PC-9 (cell line): ENCODE measurements around the gene ANKRD44. TPM values are rescaled to one million over a fixed set of nuclear protein-coding genes. Genes with fewer than 3 reads are reported as not detected.

ENCODE experiments used
- BruUV-seq: library from RNA; stranded (reverse); fragments of 400-500 nt; replicated peaks from 2 replicates; lab custom pipeline; 2021; lab: Mats Ljungman, UMichigan
- CTCF ChIA-PET: fragments of 300-600 bp; sonication (Branson Sonifier 250); formaldehyde crosslinking; loops from one replicate; lab custom pipeline; 2022; ENCODE audit warnings: antibody characterized with exemption; lab: Charles Lee
- POLR2A ChIA-PET: fragments of 300-600 bp; sonication (Branson Sonifier 250); formaldehyde crosslinking; loops from one replicate; lab custom pipeline; 2022; ENCODE audit warnings: antibody characterized with exemption; ENCODE audit not compliant: unreplicated experiment; lab: Charles Lee
- DNase-seq, 2 experiments: peaks; one replicate each; pipeline versions ENCODE4 v3.0.0 to v3.0.0-alpha.2; 2015 to 2022; ENCODE audit warnings: mixed read lengths in 1 of 2
- H2AFZ ChIP-seq: fragments of 200-600 bp; sonication (generic); 2 replicates; pipeline ENCODE4 v1.8.1; 2017; ENCODE audit warnings: antibody characterized with exemption
- H3F3A ChIP-seq: fragments of 200-600 bp; sonication (generic); 2 replicates; pipeline ENCODE4 v1.8.1; 2017; ENCODE audit warnings: antibody characterized with exemption, mild to moderate bottlenecking, low read depth; ENCODE audit not compliant: insufficient read depth
- H3K27ac ChIP-seq: fragments of 200-600 bp; sonication (generic); 2 replicates; pipeline ENCODE4 v1.6.1; 2016; ENCODE audit warnings: mixed run types
- H3K27me3 ChIP-seq: fragments of 200-600 bp; sonication (generic); 2 replicates; pipeline ENCODE4 v1.6.1; 2016; ENCODE audit warnings: low read depth, mixed run types; ENCODE audit not compliant: insufficient read depth
- H3K36me3 ChIP-seq: fragments of 200-600 bp; sonication (generic); 2 replicates; pipeline ENCODE4 v1.6.1; 2016; ENCODE audit warnings: low read depth, mixed run types
- H3K4me1 ChIP-seq: fragments of 200-600 bp; sonication (generic); replicated peaks from 2 replicates; pipeline ENCODE4 v1.6.1; 2016; ENCODE audit warnings: mixed run types; ENCODE audit not compliant: insufficient read depth
- H3K4me2 ChIP-seq: fragments of 200-600 bp; sonication (generic); 2 replicates; pipeline ENCODE4 v1.6.1; 2017; ENCODE audit warnings: mixed run types
- H3K4me3 ChIP-seq: fragments of 200-600 bp; sonication (generic); 2 replicates; pipeline ENCODE4 v1.6.1; 2016; ENCODE audit warnings: mixed run types
- H3K79me2 ChIP-seq: fragments of 200-600 bp; sonication (generic); 2 replicates; pipeline ENCODE4 v1.6.1; 2017; ENCODE audit warnings: low read depth, mixed run types
- H3K9me2 ChIP-seq: fragments of 200-600 bp; sonication (generic); 2 replicates; pipeline ENCODE4 v1.8.1; 2017; ENCODE audit warnings: mild to moderate bottlenecking; ENCODE audit not compliant: insufficient read depth
- H3K9me3 ChIP-seq: fragments of 200-600 bp; sonication (generic); 2 replicates; pipeline ENCODE4 v1.8.1; 2016; ENCODE audit warnings: low read depth; ENCODE audit not compliant: insufficient read depth
- H4K20me1 ChIP-seq: fragments of 200-600 bp; sonication (generic); 2 replicates; pipeline ENCODE4 v1.8.1; 2017; ENCODE audit not compliant: insufficient read depth
- EZH2 ChIP-seq: fragments of 200-600 bp; sonication (generic); IDR thresholded peaks from 2 replicates; pipeline ENCODE4 v1.8.0; 2017; ENCODE audit warnings: antibody characterized with exemption, low read depth
- intact Hi-C: fragments of 100-400 bp; cut with micrococcal nuclease; formaldehyde crosslinking; loops from one replicate; pipeline ENCODE4 v1.10.0; 2022; ENCODE audit not compliant: unreplicated experiment
- total RNA-seq: library from RNA; stranded (reverse); gene quantifications from 2 replicates; pipeline ENCODE4 v1.2.3, GENCODE V29; 2021
- TF ChIP-seq, protein P1 (sequence below): fragments of 200-600 bp; sonication (generic); conservative IDR thresholded peaks from 2 replicates; pipeline ENCODE4 v1.6.1; 2017; ENCODE audit warnings: mixed run types, antibody characterized with exemption, mild to moderate bottlenecking, moderate library complexity

ANKRD44 gene
- total RNA-seq, 1 experiment from 2014 or later = 3.4 TPM

DNA sequence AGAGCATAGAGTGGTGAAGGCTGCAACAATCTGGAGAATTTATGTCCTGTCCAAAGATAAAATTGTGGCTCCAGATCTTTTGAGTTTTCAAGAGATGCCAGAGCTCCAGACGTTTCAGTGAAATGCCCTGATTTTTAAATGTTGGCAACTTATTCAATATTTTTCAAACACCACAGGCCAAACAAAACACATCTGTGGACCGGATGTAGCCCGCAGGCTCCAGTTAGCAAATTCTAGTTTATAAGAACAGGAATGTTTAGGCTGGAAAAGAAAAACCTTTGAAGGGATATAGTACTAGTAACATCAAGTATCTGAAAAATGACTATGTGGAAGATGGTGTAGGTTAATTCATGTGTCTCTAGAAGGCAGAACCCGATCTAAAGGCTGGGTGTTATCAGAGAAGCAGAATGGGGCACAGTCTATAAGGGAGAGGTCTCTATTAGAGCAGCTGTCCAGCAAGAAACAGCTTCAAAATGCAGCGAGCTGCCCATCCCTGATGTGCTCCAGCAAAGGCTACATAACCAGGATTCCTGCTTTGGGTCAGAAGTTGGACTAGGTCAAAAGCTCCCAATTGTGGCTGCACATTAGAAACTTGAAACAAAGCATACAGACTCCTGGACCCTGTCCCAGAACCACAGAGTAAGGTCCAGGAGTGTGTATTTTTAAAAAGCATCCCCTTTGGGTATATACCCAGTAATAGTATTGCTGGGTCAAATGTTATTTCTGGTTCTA is 105.9 kb downstream of the ANKRD44 start:
- POLR2A ChIA-PET = no interaction called here
- peaks cover 9% of the 10 kb centered on the region for H3K4me1 ChIP-seq
- H3K27ac ChIP-seq = no peak overlapping the region
- intact Hi-C loops = no loop called here
- H3K4me2 ChIP-seq = no peak overlapping the region
- no peaks in the 10 kb centered on the region; the same call in 1 of the 2 replicates for H3F3A ChIP-seq
- no peaks in the 10 kb centered on the region for H3K9me2 ChIP-seq
- TF ChIP-seq, protein P1, sequence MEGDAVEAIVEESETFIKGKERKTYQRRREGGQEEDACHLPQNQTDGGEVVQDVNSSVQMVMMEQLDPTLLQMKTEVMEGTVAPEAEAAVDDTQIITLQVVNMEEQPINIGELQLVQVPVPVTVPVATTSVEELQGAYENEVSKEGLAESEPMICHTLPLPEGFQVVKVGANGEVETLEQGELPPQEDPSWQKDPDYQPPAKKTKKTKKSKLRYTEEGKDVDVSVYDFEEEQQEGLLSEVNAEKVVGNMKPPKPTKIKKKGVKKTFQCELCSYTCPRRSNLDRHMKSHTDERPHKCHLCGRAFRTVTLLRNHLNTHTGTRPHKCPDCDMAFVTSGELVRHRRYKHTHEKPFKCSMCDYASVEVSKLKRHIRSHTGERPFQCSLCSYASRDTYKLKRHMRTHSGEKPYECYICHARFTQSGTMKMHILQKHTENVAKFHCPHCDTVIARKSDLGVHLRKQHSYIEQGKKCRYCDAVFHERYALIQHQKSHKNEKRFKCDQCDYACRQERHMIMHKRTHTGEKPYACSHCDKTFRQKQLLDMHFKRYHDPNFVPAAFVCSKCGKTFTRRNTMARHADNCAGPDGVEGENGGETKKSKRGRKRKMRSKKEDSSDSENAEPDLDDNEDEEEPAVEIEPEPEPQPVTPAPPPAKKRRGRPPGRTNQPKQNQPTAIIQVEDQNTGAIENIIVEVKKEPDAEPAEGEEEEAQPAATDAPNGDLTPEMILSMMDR = no peak
- TF ChIP-seq EZH2 = no peak
- no peaks in the 10 kb centered on the region for H3K9me3 ChIP-seq
- no peak overlapping the region for H2AFZ ChIP-seq
- no peaks in the 10 kb centered on the region for H3K79me2 ChIP-seq
- H3K4me3 ChIP-seq = no peak overlapping the region
- H3K36me3 ChIP-seq = no peaks in the 10 kb centered on the region
- no peaks in the 10 kb centered on the region for H4K20me1 ChIP-seq
- no peak for DNase-seq
- CTCF ChIA-PET = interaction anchor here (0.5 kb wide), 1 partner anchor 175 kb away, joined by 3 read pairs; no protein-coding TSS in a partner anchor
- no TSS peak for BruUV-seq
- no peaks in the 10 kb centered on the region for H3K27me3 ChIP-seq

DNA sequence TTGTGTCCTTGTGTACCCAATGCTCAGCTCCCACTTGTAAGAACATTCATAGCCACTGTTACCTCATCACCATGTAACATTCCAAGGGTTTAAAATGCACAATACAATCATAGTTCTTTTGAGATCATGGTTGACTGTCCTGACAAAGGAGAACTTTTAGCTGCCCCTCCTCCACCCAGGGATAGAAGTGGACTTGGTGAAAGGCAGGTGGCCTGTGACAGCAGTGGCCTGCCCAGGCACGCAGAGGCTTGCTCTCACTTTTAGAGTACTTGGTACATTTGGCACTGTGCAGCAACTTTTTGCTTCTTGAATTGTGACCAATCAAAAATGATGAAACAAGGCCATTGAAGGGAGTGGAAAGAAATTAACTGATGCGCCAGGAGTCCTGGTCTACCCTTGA is 108.7 kb downstream of the ANKRD44 start:
- Histone ChIP-seq H3K9me3 (no peaks in the 10 kb centered on the region), H3K9me2 (no peaks in the 10 kb centered on the region), H3K4me2 (no peak overlapping the region), H3K4me1 (no peaks in the 10 kb centered on the region), H3K79me2 (no peaks in the 10 kb centered on the region), H3K4me3 (no peak overlapping the region), H3K27ac (no peak overlapping the region), H2AFZ (no peak overlapping the region), H3F3A (no peaks in the 10 kb centered on the region), H4K20me1 (no peaks in the 10 kb centered on the region), H3K36me3 (no peaks in the 10 kb centered on the region), H3K27me3 (no peaks in the 10 kb centered on the region)
- TF ChIP-seq EZH2 = no peak
- TF ChIP-seq, protein P1 = no peak
- CTCF ChIA-PET = interaction anchor here (0.6 kb wide), 1 partner anchor 600 kb away, joined by 6 read pairs; no protein-coding TSS in a partner anchor
- intact Hi-C loops = no loop called here
- POLR2A ChIA-PET = no interaction called here
- no TSS peak for BruUV-seq
- DNase-seq = no peak

DNA sequence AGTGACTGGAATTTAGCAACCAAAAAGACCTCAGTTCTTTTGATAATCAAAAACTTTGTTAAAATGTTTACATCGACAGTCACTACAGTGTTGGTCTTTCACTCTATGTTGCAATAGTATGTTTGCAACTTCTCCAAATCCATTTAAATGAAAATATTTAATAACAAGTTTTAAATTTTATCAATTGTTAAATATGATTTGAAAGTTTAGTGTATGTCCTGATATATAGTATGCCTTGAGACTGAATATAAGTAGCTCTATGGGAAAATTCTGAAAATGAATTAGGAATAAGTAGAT is 109.9 kb downstream of the ANKRD44 start:
- TF ChIP-seq, protein P1 = no peak
- TF ChIP-seq EZH2 = no peak
- Histone ChIP-seq H2AFZ (no peak overlapping the region), H3K27ac (no peak overlapping the region), H3F3A (no peaks in the 10 kb centered on the region), H3K9me2 (no peaks in the 10 kb centered on the region), H3K4me3 (no peak overlapping the region), H3K27me3 (no peaks in the 10 kb centered on the region), H3K36me3 (no peaks in the 10 kb centered on the region), H3K79me2 (no peaks in the 10 kb centered on the region), H3K4me1 (no peaks in the 10 kb centered on the region), H4K20me1 (no peaks in the 10 kb centered on the region), H3K4me2 (no peak overlapping the region), H3K9me3 (no peaks in the 10 kb centered on the region)
- ChIA-PET CTCF (no interaction called here), POLR2A (interaction anchor here (0.6 kb wide), 1 partner anchor 305 kb away, joined by 6 read pairs; no protein-coding TSS in a partner anchor)
- DNase-seq = no peak
- no TSS peak for BruUV-seq
- intact Hi-C loops = no loop called here
